KMS-11 (cell line): ENCODE data around the gene METTL2B.
"Not testable (repeated sequence)": the region's sequence is repeated elsewhere in the genome, so short reads cannot be mapped to it uniquely, and the experiment has no call there.

Experiments used
- H2AFZ ChIP-seq: fragments of 200-600 bp; sonication (generic); 2 replicates; pipeline ENCODE4 v1.6.1; 2016; ENCODE audit warnings: antibody characterized with exemption, mixed run types, low read depth
- H3K27ac ChIP-seq: fragments of 200-600 bp; sonication (generic); 2 replicates; pipeline ENCODE4 v1.6.1; 2016; ENCODE audit warnings: mild to moderate bottlenecking, mixed run types
- H3K27me3 ChIP-seq: fragments of 200-600 bp; sonication (generic); 2 replicates; pipeline ENCODE4 v1.6.1; 2017; ENCODE audit warnings: mild to moderate bottlenecking, low read depth, mixed run types, moderate library complexity; ENCODE audit not compliant: insufficient read depth
- H3K36me3 ChIP-seq: fragments of 200-600 bp; sonication (generic); 2 replicates; pipeline ENCODE4 v1.6.1; 2017; ENCODE audit warnings: mild to moderate bottlenecking, mixed run types; ENCODE audit not compliant: insufficient read depth
- H3K4me1 ChIP-seq: fragments of 200-600 bp; sonication (generic); 2 replicates; pipeline ENCODE4 v1.6.1; 2016; ENCODE audit warnings: mild to moderate bottlenecking, low read depth, mixed run types; ENCODE audit not compliant: poor library complexity, severe bottlenecking
- H3K4me2 ChIP-seq: fragments of 200-600 bp; sonication (generic); 2 replicates; pipeline ENCODE4 v1.7.0; 2016; ENCODE audit warnings: mild to moderate bottlenecking, mixed run types
- H3K4me3 ChIP-seq: fragments of 200-600 bp; sonication (generic); IDR thresholded peaks from 2 replicates; pipeline ENCODE4 v1.6.1; 2017; ENCODE audit warnings: low read depth, low read length, mixed read lengths; ENCODE audit not compliant: insufficient read depth
- H3K79me2 ChIP-seq: fragments of 200-600 bp; sonication (generic); 2 replicates; pipeline ENCODE4 v1.6.1; 2016; ENCODE audit warnings: low read depth, mixed run types; ENCODE audit not compliant: insufficient read depth
- H3K9ac ChIP-seq: fragments of 200-600 bp; sonication (generic); 2 replicates; pipeline ENCODE4 v1.6.1; 2016; ENCODE audit warnings: mild to moderate bottlenecking, mixed run types
- H4K20me1 ChIP-seq: fragments of 200-600 bp; sonication (generic); 2 replicates; pipeline ENCODE4 v1.6.1; 2016; ENCODE audit warnings: mild to moderate bottlenecking, mixed run types; ENCODE audit not compliant: insufficient read depth
- CTCF ChIP-seq: fragments of 200-600 bp; sonication (generic); conservative IDR thresholded peaks from 2 replicates; pipeline ENCODE4 v1.6.1; 2017; ENCODE audit warnings: low read depth, mild to moderate bottlenecking, antibody characterized with exemption, low read length, moderate library complexity, mixed read lengths

Gene METTL2B

GRCh38 chr7:128458956-128459355, 17.6 kb upstream of the METTL2B start:
- no peaks in the 10 kb centered on the region for H3K27me3 ChIP-seq
- no peak overlapping the region for H3K4me3 ChIP-seq
- H2AFZ ChIP-seq = no peak overlapping the region
- H3K36me3 ChIP-seq = no peaks in the 10 kb centered on the region
- H3K4me2 ChIP-seq = peak overlapping the region; percentile 28; the same call in 1 of the 2 replicates
- no peak for TF ChIP-seq CTCF
- H3K27ac ChIP-seq = no peak overlapping the region; the same call in 1 of the 2 replicates
- H3K4me1 ChIP-seq = peaks cover 48% of the 10 kb centered on the region
- H4K20me1 ChIP-seq = no peaks in the 10 kb centered on the region
- no peak overlapping the region for H3K9ac ChIP-seq
- H3K79me2 ChIP-seq = peaks cover 17% of the 10 kb centered on the region; the same call in 1 of the 2 replicates

GRCh38 chr7:128459394-128459878, 17.1 kb upstream of the METTL2B start:
- H3K27me3 ChIP-seq = no peaks in the 10 kb centered on the region
- H3K4me1 ChIP-seq = peaks cover 48% of the 10 kb centered on the region
- H2AFZ ChIP-seq = no peak overlapping the region
- TF ChIP-seq CTCF = peak; percentile 97
- no peaks in the 10 kb centered on the region for H3K36me3 ChIP-seq
- H4K20me1 ChIP-seq = no peaks in the 10 kb centered on the region
- no peak overlapping the region for H3K4me3 ChIP-seq
- H3K9ac ChIP-seq = no peak overlapping the region
- H3K27ac ChIP-seq = no peak overlapping the region; the same call in 1 of the 2 replicates
- peaks cover 17% of the 10 kb centered on the region; the same call in 1 of the 2 replicates for H3K79me2 ChIP-seq
- H3K4me2 ChIP-seq = peak overlapping the region; percentile 28; the same call in 1 of the 2 replicates

- Histone ChIP-seq H3K4me1 (peaks cover 31% of the 10 kb centered on the region), H3K4me3 (no peak overlapping the region), H3K36me3 (no peaks in the 10 kb centered on the region), H3K27ac (no peak overlapping the region), H3K4me2 (no peak overlapping the region), H3K79me2 (peaks cover 2% of the 10 kb centered on the region; the same call in 1 of the 2 replicates), H3K27me3 (no peaks in the 10 kb centered on the region), H2AFZ (no peak overlapping the region), H4K20me1 (no peaks in the 10 kb centered on the region), H3K9ac (no peak overlapping the region)
- TF ChIP-seq CTCF = no peak
These were observed 14.1 kb upstream of the METTL2B start for GRCh38 chr7:128462460-128462859.

- not testable (repeated sequence) for H3K4me3 ChIP-seq, H3K27ac ChIP-seq, H3K9ac ChIP-seq, H3K79me2 ChIP-seq, H4K20me1 ChIP-seq, H3K4me2 ChIP-seq, H3K27me3 ChIP-seq, H2AFZ ChIP-seq, H3K36me3 ChIP-seq
- H3K4me1 ChIP-seq = peaks cover 22% of the 10 kb centered on the region
These were observed 13.2 kb upstream of the METTL2B start for GRCh38 chr7:128463345-128463744.

GRCh38 chr7:128463933-128464332, 12.6 kb upstream of the METTL2B start:
- not testable (repeated sequence) for H3K27ac ChIP-seq, H2AFZ ChIP-seq, H3K79me2 ChIP-seq, H3K9ac ChIP-seq, H4K20me1 ChIP-seq, H3K4me3 ChIP-seq, H3K4me2 ChIP-seq, H3K27me3 ChIP-seq, H3K36me3 ChIP-seq
- H3K4me1 ChIP-seq = peaks cover 18% of the 10 kb centered on the region

GRCh38 chr7:128466871-128467270, 9.7 kb upstream of the METTL2B start:
- H3K4me3 ChIP-seq = not testable (repeated sequence)

GRCh38 chr7:128477336-128477690, 765 bp downstream of the METTL2B start:
- not testable (repeated sequence) for H4K20me1 ChIP-seq, H3K4me3 ChIP-seq, H3K27me3 ChIP-seq, H3K36me3 ChIP-seq
- Histone ChIP-seq H3K79me2 (peaks cover 29% of the 10 kb centered on the region), H3K9ac (peak overlapping the region; percentile 87), H2AFZ (peak overlapping the region; percentile 57), H3K27ac (peak overlapping the region; percentile 94), H3K4me2 (peak overlapping the region; percentile 87), H3K4me1 (peaks cover 33% of the 10 kb centered on the region)

More at GRCh38 chr7:128466871-128467270, 9.7 kb upstream of the METTL2B start:
- H4K20me1 ChIP-seq, H2AFZ ChIP-seq, H3K27ac ChIP-seq, H3K36me3 ChIP-seq, H3K79me2 ChIP-seq, H3K27me3 ChIP-seq, H3K9ac ChIP-seq, H3K4me2 ChIP-seq: not testable (repeated sequence)
- peaks cover 19% of the 10 kb centered on the region for H3K4me1 ChIP-seq

- peaks cover 29% of the 10 kb centered on the region for H3K79me2 ChIP-seq
- H3K4me2 ChIP-seq, H3K9ac ChIP-seq: not testable (repeated sequence)
These were observed 2.5 kb downstream of the METTL2B start for GRCh38 chr7:128479082-128479481.

More at GRCh38 chr7:128479082-128479481, 2.5 kb downstream of the METTL2B start:
- not testable (repeated sequence) for H2AFZ ChIP-seq, H3K4me3 ChIP-seq, H4K20me1 ChIP-seq, H3K27me3 ChIP-seq, H3K36me3 ChIP-seq, H3K27ac ChIP-seq
- H3K4me1 ChIP-seq = peaks cover 30% of the 10 kb centered on the region
